G401 (cell line): ENCODE results near the gene FAM107B. TPM values are rescaled to one million over a fixed set of nuclear protein-coding genes. Genes with fewer than 3 reads are reported as not detected.
"Not testable (repeated sequence)": the region's sequence is repeated elsewhere in the genome, so short reads cannot be mapped to it uniquely, and the experiment has no call there.

ENCODE experiments used
- DNase-seq: peaks from one replicate; pipeline ENCODE4 v3.0.0-alpha.2; 2015; ENCODE audit warnings: low spot score
- in situ Hi-C: cut with HindIII; loops from 2 replicates; pipeline ENCODE4 v1.10.0; 2016; ENCODE audit warnings: low sequenced_read_pairs, mixed read lengths
- total RNA-seq: library from RNA; depleted of rRNA; stranded (reverse); fragments of >200 nt; shearing (Covaris generic); gene quantifications from 2 replicates; pipeline ENCODE4 v1.2.3, GENCODE V29; 2014

The FAM107B gene
- total RNA-seq, 1 experiment from 2014 or later = 44.6 TPM

DNA sequence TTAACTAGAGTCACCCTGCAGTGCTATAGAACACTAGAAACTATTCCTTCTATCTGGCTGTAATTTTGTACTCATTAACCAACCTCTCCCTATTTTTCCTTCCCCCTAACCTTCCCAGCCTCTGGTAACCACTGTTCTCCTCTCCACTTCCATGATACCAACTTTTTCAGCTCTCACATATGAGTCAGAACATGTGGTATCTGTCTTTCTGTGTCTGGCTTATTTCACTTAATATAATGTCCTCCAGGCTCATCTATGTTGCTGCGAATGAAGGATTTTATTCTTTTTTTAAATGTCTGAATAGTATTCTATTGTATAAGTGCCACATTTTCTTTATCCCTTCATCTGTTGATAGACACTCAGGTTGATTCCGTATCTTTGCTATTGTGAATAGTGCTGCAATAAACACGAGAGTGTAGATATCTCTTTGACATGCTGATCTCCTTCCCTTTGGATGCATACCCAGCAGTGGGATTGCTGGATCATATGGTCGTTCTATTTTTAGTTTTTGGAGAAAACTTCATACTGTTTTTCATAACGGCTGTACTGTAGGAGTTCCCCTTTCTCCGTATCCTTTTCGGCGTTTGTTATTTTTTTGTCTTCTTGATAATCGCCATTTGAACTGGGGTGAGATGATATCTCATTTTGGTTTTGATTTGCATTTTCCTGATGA is 101.4 kb downstream of the FAM107B start:
- in situ Hi-C loops = no loop called here
- DNase-seq = peak; percentile 28

DNA sequence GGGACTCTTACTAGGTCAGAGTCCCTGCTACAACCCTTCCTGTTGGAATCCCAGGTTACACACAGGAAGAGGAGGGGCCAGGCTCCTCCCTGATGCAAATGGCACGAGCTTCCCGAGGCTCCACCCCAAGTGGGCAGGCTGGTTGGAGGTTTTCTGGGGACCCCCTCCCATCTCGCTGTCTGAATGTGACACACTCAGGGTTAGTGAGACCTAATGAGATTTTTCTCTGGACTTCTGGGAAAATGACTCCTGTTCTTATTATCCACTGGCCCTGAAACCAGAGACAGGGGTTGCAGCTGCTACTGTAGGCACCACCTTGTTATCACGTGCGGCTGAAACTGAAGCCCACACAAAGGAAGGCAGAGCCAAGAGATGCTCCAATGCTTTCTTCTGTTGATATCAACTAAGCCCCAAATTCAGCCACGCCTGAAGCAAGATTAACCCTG is 103.3 kb downstream of the FAM107B start:
- no peak for DNase-seq
- in situ Hi-C loops = no loop called here

DNA sequence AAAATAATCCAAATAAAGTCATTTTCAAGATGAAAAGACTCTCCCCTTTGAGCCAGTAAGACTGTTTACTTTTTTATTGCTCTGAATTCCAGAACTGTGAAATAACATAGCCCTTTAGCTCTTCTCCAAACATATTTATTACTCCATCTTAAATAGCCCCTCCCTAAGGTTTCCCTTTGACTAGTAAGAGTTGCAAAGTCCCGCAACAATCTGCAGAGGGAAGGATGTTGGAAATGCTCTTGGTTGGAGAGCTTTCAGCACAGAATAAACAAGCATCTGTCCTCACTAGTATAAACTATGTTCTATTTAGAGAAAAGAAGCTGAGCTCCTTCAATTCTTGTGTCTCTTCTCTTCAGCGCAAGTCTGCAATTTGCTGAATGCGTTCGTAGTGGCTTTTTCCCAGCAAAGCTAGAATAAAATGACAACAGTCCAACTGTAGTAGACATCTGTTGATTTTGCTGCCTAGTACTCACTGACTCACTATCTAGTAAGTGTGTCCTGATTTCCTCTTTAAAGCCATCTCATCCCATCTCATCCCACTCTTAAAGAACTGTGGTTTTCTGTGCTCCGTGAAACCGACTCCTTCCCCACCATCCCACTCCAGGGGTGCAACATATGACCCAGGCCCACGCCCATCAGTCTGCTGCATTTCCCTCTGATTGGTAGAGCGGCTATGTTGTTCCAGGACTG is 104.0 kb downstream of the FAM107B start:
- DNase-seq = no peak
- in situ Hi-C loops = no loop called here

DNA sequence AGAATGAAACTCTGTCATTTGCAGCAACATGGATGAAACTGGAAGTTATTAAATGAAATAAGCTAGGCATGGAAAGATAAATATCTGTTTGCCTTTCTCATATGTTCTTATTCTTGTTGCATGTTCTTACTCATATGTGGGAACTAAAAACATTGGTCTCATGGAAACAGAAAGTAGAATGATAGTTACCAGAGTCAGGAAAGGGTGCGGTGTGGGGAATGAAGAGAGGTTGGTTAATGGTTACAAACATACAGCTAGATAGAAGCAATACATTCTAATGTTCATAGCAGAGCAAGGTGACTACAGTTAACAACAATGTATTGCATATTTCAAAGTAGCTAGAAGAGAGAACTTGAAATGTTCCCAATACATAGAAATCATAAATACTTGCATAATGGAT is 105.1 kb downstream of the FAM107B start:
- no peak for DNase-seq
- in situ Hi-C loops = no loop called here

DNA sequence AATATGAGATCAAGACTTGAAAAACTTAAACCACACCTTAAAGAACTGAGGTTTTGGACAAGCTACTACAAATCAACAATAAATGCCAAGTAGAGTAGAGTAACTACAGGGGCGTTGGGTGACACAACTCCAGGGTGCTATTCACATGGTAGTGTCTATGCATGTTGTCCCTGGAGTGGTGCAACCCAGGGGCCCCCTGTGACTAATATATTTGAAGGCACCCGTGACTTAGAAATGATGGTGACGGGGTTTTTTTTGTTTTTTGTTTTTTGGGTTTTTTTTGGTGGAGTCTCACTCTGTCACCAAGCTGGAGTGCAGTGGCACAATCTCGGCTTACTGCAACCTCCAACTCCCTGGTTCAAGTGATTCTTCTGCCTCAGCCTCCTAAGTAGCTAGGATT is 106.9 kb downstream of the FAM107B start:
- DNase-seq = no peak
- in situ Hi-C loops = no loop called here

DNA sequence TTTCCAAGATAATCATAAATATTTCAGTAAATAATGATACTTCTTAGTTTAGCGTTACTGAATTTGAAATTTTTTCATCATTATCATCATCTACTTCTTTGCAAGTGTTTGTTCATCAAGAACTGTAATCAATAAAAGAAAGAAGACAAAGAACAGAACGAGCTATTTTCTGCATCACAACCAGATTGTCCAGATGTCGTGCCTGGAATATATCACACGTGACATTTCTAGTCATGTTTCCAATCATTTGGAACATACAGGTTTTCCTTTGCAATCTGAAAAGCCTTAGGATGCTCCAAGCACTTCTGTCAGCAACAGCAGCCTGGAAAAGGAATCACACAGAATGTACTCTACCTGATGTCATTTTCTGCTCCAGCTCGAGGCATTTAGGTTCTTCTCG is 107.4 kb downstream of the FAM107B start:
- in situ Hi-C loops = no loop called here
- no peak for DNase-seq

DNA sequence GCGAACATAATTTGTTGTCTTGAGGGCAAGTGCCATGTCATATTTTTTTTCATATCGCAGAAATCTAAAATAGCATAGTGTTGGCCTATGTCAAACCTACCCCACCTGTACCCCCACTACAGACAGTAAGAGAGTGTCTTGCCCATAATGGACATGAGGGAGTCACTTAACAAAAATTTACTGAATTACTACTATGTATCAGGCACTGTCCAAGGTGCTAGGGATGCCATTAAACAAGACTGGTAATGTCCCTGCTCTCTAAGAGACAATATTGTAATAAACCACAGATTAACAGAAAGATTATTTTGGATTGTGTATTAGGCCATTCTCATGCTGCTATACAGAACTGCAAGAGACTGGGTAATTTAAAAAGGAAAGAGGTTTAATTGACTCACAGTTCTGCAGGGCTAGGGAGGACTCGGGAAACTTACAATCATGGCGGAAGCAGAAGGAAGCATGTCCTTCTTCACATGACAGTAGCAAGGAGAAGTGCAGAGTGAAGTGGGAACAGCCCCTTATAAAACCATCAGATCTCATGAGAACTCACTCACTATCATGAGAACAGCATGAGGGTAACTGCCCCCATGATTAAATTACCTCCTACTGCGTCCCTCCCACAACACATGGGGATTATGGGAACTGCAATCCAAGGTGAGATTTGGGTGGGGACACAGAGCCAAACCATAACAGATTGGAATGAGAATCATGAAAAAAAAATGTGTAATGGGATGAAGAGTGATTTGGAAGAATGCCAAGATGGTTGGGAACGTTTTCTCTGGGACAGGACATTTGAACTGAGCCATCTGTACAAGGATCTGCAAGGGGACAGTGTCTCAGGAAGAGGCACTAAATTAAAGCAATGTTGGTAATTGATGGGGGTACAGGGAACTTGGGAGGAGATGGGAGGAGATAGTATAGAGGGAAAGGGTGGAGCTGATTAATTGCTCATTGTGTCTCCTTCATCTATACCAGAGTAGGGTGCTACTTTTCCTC is 108.5 kb downstream of the FAM107B start:
- no peak for DNase-seq
- in situ Hi-C loops = no loop called here

DNA sequence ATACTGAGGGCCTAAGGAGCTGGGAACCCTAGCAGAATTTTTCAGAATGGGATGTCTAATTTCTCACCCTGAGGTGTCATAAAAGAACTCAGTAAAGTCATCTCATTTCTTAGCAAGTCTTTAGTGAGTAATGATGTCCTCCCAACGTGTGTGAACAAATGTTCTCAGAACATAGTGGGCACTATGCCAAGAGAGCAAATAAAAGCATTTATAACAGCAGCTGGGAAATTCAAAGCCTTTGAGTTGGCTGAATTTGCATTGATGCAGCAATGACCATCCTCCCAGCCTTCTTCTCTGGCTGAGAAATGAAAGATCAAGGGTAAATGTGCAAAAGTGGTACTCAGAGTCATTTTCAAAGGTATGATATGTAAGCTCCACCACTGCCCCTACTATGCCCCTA is 109.4 kb downstream of the FAM107B start:
- in situ Hi-C loops = no loop called here
- no peak for DNase-seq

DNA sequence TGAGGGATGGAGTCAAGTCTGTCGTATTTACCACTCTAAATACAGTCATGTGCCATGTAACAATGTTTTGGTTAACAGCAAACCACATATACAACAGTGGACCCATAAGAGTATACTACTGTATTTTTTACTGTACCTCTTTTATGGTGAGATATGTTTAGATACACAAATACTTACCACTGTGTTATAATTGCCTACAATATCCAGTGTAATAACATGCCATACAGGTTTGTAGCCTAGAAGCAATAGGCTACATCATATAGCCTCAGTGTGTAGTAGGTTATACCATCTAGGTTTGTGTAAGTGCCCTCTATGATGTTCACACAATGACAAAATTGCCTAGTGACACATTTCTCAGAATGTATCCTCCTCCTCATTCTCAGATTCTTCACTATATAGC is 110.4 kb downstream of the FAM107B start:
- in situ Hi-C loops = no loop called here
- DNase-seq = no peak

DNA sequence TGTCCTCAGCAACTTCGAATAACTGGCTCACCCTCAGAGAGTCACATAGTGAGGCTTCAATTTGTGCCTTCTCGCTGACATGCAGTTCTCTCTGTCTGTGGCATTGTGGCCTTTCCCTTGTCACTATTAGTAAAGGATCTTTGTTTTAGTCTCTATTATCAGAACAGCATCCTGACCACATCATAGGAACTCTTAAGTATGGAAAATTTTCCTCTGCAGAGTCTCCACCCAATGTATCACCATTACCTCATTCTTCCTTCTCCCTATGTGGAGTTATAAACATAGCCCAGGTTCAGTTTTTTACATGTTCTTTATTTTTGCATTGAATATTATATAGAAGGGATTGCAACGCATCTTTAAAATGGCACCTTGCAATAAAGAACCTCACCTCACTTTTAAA is 112.9 kb downstream of the FAM107B start:
- in situ Hi-C loops = no loop called here
- DNase-seq = no peak

DNA sequence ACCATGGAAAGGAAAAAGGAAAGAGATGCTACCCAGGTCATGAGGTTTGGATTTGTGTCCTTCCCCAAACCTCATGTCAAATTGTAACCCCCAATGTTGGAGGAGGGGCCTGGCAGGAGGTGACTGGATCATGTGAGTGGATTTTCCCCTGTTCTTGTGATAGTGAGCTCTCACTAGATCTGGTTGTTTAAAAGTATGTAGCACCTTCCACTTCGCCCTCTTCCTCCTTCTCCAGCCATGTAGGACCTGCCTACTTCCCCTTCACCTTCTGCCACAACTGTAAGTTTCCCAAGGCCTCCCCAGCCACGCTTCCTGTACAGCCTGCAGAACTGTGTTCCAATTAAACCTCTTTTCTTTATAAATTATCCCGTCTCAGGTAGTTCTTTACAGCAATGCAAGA is 113.9 kb downstream of the FAM107B start:
- in situ Hi-C loops = no loop called here
- DNase-seq = no peak

DNA sequence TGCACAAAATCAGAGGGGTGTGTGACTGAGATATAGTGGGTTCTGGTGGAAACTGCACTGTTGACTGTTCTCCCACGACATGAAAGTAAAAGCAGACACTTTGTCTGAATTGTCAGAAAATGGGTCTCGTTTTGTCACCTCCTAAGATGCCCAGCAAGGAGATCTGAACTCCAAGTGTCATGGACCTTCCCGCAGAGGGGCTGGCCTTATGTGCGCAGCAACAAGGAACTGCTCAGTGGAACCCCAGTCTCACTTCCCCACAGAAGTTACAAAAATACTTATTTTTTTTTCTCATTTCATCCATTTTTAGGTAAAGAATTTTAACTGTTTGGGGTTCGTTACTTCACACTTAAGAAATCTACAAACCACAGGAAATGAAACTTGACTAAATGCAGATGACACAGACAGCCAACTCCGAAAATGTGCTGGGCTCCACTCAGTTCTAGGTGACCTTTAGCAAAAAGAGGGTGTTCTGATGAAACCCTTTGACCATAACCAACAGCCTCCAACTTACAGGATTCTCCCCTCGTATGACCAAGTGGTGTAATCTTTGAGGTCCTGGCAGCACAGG is 115.0 kb downstream of the FAM107B start:
- no peak for DNase-seq
- in situ Hi-C loops = no loop called here

DNA sequence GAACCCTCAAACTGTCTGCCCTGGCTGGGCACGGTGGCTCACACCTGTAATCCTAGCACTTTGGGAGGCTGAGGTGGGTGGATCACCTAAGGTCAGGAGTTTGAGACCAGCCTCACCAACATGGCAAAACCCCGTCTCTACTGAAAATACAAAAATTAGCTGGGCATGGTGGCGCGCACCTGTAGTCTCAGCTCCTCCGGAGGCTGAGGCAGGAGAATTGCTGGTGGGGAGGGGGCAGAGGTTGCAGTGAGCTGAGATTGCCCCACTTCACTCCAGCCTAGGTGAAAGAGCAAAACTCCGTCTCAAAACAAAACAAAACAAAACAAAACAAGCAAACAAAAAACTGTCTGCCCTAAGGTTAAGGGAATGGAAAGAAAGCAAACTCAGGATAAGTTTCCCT is 115.6 kb downstream of the FAM107B start:
- DNase-seq, in situ Hi-C loops: not testable (repeated sequence)

DNA sequence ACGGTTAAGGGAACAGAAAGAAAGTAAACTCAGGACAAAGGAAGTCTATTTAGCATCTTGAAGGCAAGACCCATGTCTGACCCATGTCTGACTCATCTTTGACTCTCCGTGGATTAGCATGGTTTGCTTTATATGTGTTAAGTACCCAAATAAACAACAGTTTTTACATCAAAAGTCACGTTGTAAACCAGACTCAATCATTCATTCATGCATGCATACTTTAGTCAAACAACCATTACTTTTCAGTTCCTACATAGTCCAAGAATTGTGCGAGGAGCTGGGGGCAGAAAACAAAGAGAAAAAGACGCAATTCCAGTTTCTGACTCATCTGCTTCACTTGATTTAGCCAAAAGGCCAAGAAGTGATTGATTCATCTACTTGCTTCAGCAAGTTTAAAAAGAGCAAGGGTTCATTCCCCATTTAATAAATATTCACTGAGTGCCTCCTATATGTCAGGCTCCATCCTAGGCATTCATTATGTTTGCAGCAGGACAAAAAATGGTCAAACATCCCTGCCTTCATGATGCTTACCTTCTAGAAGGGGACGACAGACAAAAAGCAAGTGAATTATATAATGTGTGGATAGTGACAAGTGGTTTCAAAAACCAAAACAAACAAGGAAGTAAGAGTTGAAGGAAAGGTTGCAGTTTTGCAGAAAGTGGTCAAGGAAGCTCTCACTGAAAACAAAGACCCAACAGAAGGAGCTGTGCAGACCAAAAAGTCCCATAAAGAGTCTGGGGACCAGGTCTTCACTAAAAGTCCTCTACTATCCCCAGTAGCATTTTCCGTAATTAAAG is 116.2 kb downstream of the FAM107B start:
- DNase-seq = no peak
- in situ Hi-C loops = no loop called here

DNA sequence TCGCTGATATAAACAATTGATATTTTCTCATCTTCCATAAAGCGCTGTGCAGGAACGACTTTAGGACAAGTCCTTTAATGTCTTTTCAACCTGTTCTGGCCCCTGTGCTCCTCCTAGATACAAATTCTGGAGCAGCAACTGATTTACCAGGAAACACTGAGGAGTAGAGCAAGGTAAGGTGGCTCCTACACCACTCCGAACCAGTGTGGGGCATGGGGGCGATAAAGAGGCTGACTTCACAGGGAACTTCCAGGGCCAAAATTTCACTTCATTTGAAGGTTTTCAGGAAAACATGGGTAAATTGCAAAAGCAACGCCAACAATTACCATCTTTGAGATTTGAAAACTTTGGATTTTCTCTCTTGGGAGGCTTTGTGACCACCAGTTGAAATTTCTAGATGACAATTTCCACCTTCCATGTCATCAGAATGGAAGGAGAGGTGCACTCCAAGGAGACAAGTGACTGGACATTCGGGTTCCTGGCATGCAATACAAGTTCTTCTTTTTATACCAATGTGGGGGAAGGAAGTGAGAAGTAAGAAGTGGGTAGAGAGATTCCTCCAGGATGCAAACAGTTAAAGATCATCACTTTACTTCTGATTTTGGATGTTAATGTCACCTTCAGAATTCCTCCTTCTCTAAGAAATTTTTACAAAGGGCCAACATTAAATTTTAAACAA is 118.5 kb downstream of the FAM107B start:
- DNase-seq = no peak
- in situ Hi-C loops = no loop called here

DNA sequence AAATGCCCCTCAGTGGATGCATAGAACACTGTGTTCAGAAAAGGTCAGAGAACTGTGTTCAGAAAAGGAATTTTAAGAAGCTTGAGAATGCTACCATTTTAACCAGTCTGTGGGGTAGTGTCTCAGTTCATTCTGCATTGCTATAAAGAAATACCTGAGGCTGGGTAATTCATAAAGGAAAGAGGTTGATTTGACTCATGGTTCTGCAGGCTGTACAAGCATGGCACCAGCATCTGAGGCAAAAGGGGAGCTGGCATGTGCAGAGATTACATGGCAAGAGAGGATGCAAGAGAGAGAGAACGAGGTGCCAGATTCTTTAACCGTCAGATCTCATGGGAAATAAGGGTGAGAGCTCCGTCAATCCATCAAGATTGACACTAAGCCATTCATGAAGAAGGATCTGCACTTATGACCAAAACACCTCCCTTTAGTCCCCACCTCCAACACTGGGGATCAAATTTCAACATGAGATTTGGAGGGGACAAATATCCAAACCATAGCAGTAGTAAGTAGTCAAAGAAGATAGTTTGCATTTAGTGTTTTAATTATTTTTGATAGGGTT is 119.8 kb downstream of the FAM107B start:
- in situ Hi-C loops = no loop called here
- DNase-seq = no peak

DNA sequence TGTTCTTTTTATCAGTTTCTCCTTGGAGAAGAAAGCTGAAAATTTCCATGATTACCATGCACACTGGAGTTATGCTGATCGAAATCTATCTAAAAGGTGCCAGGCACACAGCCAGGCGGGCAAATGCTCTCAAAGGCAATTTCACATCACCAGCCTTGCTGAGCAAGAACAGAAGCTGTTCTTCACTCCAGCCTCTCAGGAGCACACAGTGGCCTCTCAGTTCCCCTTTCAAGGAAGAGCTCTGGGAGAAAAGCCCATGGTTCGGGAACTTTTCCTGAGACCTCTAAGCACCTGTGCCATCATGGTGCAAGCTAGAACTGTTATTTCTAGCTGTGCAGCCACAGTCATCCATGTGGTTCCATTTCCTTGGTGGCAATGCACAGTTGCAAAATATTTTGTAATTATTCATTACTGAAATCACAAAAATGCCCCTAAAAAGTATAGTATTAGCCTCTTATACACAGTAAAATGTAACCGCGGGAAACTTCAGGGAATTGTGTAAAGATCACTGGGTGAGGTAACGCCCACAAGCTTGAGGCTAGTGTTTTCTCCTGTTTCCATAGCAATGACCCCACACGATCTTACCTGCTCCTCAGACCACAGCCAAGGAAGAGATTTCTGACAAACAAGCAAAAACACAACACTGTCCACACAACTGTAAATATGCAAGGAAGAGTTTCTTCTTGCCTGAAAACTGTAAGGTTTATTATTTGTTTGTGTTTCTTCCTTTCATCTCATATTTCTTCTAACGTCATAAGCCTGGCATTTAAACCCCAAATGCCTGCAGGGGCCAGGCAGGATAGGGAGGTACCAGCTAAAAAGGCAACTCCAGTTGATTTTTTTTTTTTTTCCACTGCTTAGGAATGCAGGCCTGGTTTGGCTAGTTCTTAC is 121.2 kb downstream of the FAM107B start:
- no peak for DNase-seq
- in situ Hi-C loops = no loop called here
